ENCODE results near the gene FAM114A1.

DNA sequence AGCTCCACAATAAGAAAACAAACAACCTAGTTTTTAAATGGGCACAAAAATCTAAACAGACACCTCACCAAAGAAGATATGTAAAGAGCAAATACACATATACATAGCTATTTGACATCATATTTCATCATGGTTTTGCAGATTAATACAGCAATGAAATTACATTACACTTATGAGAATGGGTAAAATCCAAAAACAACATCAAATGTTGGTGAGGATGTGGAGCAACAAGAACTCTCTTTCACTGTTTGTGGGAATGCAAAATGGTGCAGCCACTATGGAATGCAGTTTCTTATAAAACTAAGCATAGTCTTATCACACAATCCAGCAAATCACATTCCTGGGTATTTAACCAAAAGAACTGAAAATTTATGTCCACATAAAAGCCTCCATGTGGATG is 36.0 kb upstream of the FAM114A1 start:
- TF ChIP-seq POLR2AphosphoS5 (IDR thresholded peaks at IDR 0.05) (no peak), POLR2A (IDR thresholded peaks at IDR 0.05) (no peak)
- TF ChIP-seq, protein P1, sequence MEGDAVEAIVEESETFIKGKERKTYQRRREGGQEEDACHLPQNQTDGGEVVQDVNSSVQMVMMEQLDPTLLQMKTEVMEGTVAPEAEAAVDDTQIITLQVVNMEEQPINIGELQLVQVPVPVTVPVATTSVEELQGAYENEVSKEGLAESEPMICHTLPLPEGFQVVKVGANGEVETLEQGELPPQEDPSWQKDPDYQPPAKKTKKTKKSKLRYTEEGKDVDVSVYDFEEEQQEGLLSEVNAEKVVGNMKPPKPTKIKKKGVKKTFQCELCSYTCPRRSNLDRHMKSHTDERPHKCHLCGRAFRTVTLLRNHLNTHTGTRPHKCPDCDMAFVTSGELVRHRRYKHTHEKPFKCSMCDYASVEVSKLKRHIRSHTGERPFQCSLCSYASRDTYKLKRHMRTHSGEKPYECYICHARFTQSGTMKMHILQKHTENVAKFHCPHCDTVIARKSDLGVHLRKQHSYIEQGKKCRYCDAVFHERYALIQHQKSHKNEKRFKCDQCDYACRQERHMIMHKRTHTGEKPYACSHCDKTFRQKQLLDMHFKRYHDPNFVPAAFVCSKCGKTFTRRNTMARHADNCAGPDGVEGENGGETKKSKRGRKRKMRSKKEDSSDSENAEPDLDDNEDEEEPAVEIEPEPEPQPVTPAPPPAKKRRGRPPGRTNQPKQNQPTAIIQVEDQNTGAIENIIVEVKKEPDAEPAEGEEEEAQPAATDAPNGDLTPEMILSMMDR (IDR thresholded peaks at IDR 0.05): no peak
